ENCODE data around the gene AGT. TPM values are rescaled to one million over a fixed set of nuclear protein-coding genes. Genes with fewer than 3 reads are reported as not detected.

The AGT gene
- total RNA-seq, 1 donor = 1.1 TPM

GRCh38 chr1:230704830-230705229 lies 9.1 kb downstream of the AGT start:
- no peak for DNase-seq (ENCODE audit: low read depth)
- no peak overlapping the region for H3K4me3 ChIP-seq (ENCODE audit: low read depth, low read length)
- TF ChIP-seq, protein P1, sequence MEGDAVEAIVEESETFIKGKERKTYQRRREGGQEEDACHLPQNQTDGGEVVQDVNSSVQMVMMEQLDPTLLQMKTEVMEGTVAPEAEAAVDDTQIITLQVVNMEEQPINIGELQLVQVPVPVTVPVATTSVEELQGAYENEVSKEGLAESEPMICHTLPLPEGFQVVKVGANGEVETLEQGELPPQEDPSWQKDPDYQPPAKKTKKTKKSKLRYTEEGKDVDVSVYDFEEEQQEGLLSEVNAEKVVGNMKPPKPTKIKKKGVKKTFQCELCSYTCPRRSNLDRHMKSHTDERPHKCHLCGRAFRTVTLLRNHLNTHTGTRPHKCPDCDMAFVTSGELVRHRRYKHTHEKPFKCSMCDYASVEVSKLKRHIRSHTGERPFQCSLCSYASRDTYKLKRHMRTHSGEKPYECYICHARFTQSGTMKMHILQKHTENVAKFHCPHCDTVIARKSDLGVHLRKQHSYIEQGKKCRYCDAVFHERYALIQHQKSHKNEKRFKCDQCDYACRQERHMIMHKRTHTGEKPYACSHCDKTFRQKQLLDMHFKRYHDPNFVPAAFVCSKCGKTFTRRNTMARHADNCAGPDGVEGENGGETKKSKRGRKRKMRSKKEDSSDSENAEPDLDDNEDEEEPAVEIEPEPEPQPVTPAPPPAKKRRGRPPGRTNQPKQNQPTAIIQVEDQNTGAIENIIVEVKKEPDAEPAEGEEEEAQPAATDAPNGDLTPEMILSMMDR (IDR thresholded peaks at IDR 0.05; ENCODE audit: insufficient read depth, low read length) = no peak

DNA sequence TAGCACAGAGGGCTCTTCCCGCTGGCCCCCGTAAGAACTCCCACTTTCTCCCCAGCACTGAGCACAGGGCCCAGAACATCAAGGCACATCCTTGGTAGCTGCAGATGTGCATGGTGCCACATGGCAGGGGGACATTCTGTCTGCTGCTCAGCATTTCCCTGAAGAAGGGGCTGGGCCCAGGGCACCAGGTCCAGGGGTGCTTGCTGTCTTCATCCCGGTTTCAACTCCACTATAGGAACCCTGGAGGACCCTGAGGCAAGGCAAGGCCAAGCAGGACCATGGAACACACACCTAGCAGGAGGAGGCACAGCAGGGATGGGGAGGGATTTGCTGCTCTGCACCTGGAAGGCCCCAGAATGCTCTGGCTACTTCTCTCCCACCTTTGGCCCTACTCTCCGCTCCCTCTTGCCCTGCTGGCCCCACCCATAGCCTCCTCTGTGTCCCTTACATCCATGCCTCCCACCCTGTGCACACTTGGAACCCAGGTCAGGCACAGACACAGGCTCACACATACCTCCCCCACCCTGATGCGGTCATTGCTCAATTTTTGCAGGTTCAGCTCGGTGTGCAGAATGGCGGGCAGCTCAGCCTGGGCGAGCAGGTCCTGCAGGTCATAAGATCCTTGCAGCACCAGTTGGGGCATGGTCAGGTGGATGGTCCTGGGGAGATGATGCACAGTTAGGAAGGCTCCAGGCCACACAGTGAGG lies 10.1 kb downstream of the AGT start:
- TF ChIP-seq, protein P1 (IDR thresholded peaks at IDR 0.05; ENCODE audit: insufficient read depth, low read length) = no peak
- no peak overlapping the region for H3K4me3 ChIP-seq (ENCODE audit: low read depth, low read length)
- DNase-seq (ENCODE audit: low read depth) = no peak

- TF ChIP-seq, protein P1 (IDR thresholded peaks at IDR 0.05; ENCODE audit: insufficient read depth, low read length) = no peak
- H3K4me3 ChIP-seq (ENCODE audit: low read depth, low read length) = no peak overlapping the region
Observed at GRCh38 chr1:230702934-230703678, 10.8 kb downstream of the AGT start.

GRCh38 chr1:230701895-230702768 lies 11.8 kb downstream of the AGT start:
- TF ChIP-seq, protein P1 (IDR thresholded peaks at IDR 0.05; ENCODE audit: insufficient read depth, low read length) = no peak
- no peak for DNase-seq (ENCODE audit: low read depth)
- H3K4me3 ChIP-seq (ENCODE audit: low read depth, low read length) = no peak overlapping the region

More at GRCh38 chr1:230702934-230703678, 10.8 kb downstream of the AGT start:
- no peak for DNase-seq (ENCODE audit: low read depth)

- DNase-seq (ENCODE audit: low read depth) = no peak
- TF ChIP-seq, protein P1 (IDR thresholded peaks at IDR 0.05; ENCODE audit: insufficient read depth, low read length) = no peak
- H3K4me3 ChIP-seq (ENCODE audit: low read depth, low read length) = no peak overlapping the region
Observed at GRCh38 chr1:230701434-230701833, 12.5 kb downstream of the AGT start.

DNA sequence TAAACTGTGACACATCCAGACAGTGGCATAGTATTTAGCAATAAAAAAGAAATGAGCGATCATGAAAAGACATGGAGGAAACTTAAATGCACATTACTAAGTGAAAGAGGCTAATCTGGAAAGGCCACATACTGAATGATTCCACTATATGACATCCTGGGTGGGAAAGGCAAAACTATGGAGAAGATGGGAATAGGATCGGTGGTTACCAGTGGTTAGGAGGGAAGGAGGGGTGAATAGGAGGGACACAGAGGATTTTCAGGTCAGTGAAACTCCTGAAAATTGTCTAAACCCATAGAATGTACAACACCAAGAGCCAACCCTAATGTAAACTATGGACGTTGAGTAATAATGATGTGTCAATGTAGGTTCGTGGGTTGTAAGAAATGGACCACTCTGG lies 13.8 kb downstream of the AGT start:
- TF ChIP-seq, protein P1 (IDR thresholded peaks at IDR 0.05; ENCODE audit: insufficient read depth, low read length) = no peak
- H3K4me3 ChIP-seq (ENCODE audit: low read depth, low read length) = no peak overlapping the region
- no peak for DNase-seq (ENCODE audit: low read depth)

Data from fibroblast of the aortic adventitia (primary cell).